HEK293 (cell line): ENCODE measurements around the gene EFCAB8.

Experiments
- CTCF ChIA-PET: fragments of 350-600 bp; formaldehyde crosslinking; extraction: SDS; loops from one replicate; lab custom pipeline; 2021; ENCODE audit warnings: antibody characterized with exemption; lab: Yijun Ruan, JAX
- POLR2A ChIA-PET: fragments of 300-600 bp; formaldehyde crosslinking; extraction: SDS; loops from one replicate; lab custom pipeline; 2020; ENCODE audit warnings: antibody characterized with exemption, inconsistent platforms; lab: Yijun Ruan, JAX
- H3K27ac ChIP-seq: fragments of 200-500 bp; sonication (Bioruptor generic); 2 replicates; pipeline ENCODE4 v1.5.1; 2014; ENCODE audit warnings: low read depth, low read length, control low read depth, inconsistent platforms; ENCODE audit errors: extremely low read depth
- H3K36me3 ChIP-seq, 2 experiments: fragments of 200-500 bp in 1 of 2; sonication (Bioruptor generic) in 1 of 2; 1 replicate in 1 of 2; 2 replicates in 1 of 2; pipeline ENCODE4 v1.5.1; 2014 to 2017; ENCODE audit warnings: inconsistent platforms in 2 of 2, low read length in 2 of 2; ENCODE audit not compliant: control insufficient read depth in 2 of 2, insufficient read depth in 1 of 2
- H3K4me1 ChIP-seq: fragments of 200-500 bp; sonication (Bioruptor generic); 2 replicates; pipeline ENCODE4 v1.5.1; 2014; ENCODE audit warnings: mild to moderate bottlenecking, low read length, inconsistent platforms; ENCODE audit not compliant: control insufficient read depth, insufficient read depth
- H3K4me3 ChIP-seq: 2 replicates; pipeline ENCODE4 v1.5.1; 2011; ENCODE audit warnings: low read depth, mild to moderate bottlenecking, control low read depth, low read length, moderate library complexity
- H3K9me3 ChIP-seq: fragments of 200-500 bp; sonication (Bioruptor generic); 2 replicates; pipeline ENCODE4 v1.5.1; 2014; ENCODE audit warnings: low read depth, low read length, inconsistent platforms; ENCODE audit not compliant: control insufficient read depth, insufficient read depth
- HOXA7 ChIP-seq: sonication (generic); formaldehyde crosslinking; IDR thresholded peaks from 2 replicates; pipeline ENCODE4 v1.8.1; 2022; ENCODE audit warnings: missing genetic modification reagents, borderline replicate concordance
- MZF1 ChIP-seq: fragments of 450-650 bp; formaldehyde crosslinking; IDR thresholded peaks from 2 replicates; pipeline ENCODE4 v1.5.1; 2017; ENCODE audit warnings: missing biosample characterization, missing genetic modification characterization, borderline replicate concordance
- ZBTB48 ChIP-seq: fragments of 450-650 bp; formaldehyde crosslinking; IDR thresholded peaks from 2 replicates; pipeline ENCODE4 v1.5.1; 2016; ENCODE audit warnings: missing biosample characterization, missing genetic modification characterization
- ZNF23 ChIP-seq: fragments of 450-650 bp; formaldehyde crosslinking; IDR thresholded peaks from 2 replicates; pipeline ENCODE4 v1.5.1; 2016; ENCODE audit warnings: missing biosample characterization, missing genetic modification characterization, borderline replicate concordance
- ZNF311 ChIP-seq: fragments of 450-650 bp; formaldehyde crosslinking; IDR thresholded peaks from 2 replicates; pipeline ENCODE4 v1.5.1; 2017; ENCODE audit warnings: missing biosample characterization, missing genetic modification characterization, borderline replicate concordance
- ZNF350 ChIP-seq: fragments of 450-650 bp; formaldehyde crosslinking; IDR thresholded peaks from 2 replicates; pipeline ENCODE4 v1.5.0; 2017; ENCODE audit warnings: missing biosample characterization, mild to moderate bottlenecking, missing genetic modification characterization
- ZNF610 ChIP-seq: fragments of 450-650 bp; formaldehyde crosslinking; IDR thresholded peaks from 2 replicates; pipeline ENCODE4 v1.5.1; 2016; ENCODE audit warnings: missing biosample characterization, missing genetic modification characterization, borderline replicate concordance
- ZNF768 ChIP-seq: fragments of 450-650 bp; formaldehyde crosslinking; IDR thresholded peaks from 2 replicates; pipeline ENCODE4 v1.5.1; 2018; ENCODE audit warnings: missing biosample characterization, mild to moderate bottlenecking, missing genetic modification characterization
- ZNF776 ChIP-seq: fragments of 450-650 bp; formaldehyde crosslinking; IDR thresholded peaks from 2 replicates; pipeline ENCODE4 v1.5.0; 2017; ENCODE audit warnings: missing biosample characterization, missing genetic modification characterization, borderline replicate concordance
- ZSCAN16 ChIP-seq: fragments of 450-650 bp; formaldehyde crosslinking; IDR thresholded peaks from 2 replicates; pipeline ENCODE4 v1.5.1; 2016; ENCODE audit warnings: missing biosample characterization, missing genetic modification characterization
- ZXDB ChIP-seq: fragments of 450-650 bp; formaldehyde crosslinking; IDR thresholded peaks from 2 replicates; pipeline ENCODE4 v1.5.1; 2016; ENCODE audit warnings: missing biosample characterization, missing genetic modification characterization
- TF ChIP-seq, protein P1 (sequence below): fragments of 450-650 bp; formaldehyde crosslinking; IDR thresholded peaks from 2 replicates; pipeline ENCODE4 v1.5.1; 2016; ENCODE audit warnings: missing biosample characterization, missing genetic modification characterization
- TF ChIP-seq, protein P2 (sequence below): fragments of 450-650 bp; formaldehyde crosslinking; IDR thresholded peaks from 2 replicates; pipeline ENCODE4 v1.5.1; 2016; ENCODE audit warnings: missing biosample characterization, missing genetic modification characterization
- TF ChIP-seq, protein P3 (sequence below): fragments of 450-650 bp; IDR thresholded peaks from 2 replicates; pipeline ENCODE4 v1.5.1; 2018; ENCODE audit warnings: missing biosample characterization, missing genetic modification characterization
- TF ChIP-seq, protein P4 (sequence below): fragments of 450-650 bp; formaldehyde crosslinking; IDR thresholded peaks from 2 replicates; pipeline ENCODE4 v1.5.1; 2016; ENCODE audit warnings: missing biosample characterization, missing genetic modification characterization
- TF ChIP-seq, protein P5 (sequence below): fragments of 450-650 bp; formaldehyde crosslinking; IDR thresholded peaks from 2 replicates; pipeline ENCODE4 v1.5.1; 2016; ENCODE audit warnings: missing biosample characterization, missing genetic modification characterization, borderline replicate concordance
- TF ChIP-seq, protein P6 (sequence below): fragments of 450-650 bp; formaldehyde crosslinking; IDR thresholded peaks from 2 replicates; pipeline ENCODE4 v1.5.1; 2016; ENCODE audit warnings: missing biosample characterization, missing genetic modification characterization

EFCAB8 gene

DNA sequence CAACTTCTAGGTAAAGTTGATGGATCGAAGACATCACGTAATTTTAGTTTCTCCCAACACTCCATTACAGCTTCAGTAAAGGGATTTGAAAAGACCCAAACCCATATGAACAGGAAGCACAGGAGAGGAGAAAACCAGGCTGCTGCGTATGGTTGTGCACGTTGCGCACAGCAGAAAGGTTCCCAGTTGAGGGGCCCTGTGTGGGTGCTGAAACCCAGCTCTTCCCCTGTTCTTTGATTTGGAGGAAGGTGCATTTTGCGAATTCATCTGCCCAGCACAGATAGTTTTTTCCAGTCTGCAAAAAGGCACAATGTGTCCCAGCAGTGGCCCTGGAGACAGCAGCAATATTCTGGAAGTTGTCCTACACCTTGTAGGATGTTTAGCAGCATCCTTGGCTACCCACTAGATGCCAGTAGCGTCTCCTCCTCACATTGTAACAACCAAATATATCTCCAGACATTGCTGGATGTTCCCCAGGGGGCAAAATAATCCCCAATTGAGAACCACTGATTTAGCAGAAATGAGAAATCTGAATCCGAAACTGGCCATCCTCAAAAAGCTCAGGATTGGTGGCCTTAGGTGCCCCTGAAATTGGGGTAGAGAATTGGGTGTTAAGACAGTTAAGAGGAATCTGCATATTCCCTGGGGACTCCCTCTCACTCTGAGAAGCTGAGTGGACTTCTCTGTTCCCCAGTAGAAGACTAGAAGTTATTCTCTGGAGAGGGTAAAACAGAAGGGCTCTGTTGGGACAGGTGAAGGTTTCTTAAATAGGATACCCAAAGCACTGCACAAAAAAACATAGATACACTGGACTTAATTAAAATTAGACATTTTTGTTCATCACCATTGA lies 133.3 kb downstream of the EFCAB8 start:
- no peak overlapping the region for H3K27ac ChIP-seq
- TF ChIP-seq ZNF350 (tag by site-specific recombination) (no peak), HOXA7 (CRISPR knock-in tag) (no peak), ZNF768 (tag by site-specific recombination) (no peak), ZNF610 (tag by site-specific recombination) (no peak), ZBTB48 (tag by site-specific recombination) (no peak), ZXDB (tag by site-specific recombination) (no peak), ZNF23 (tag by site-specific recombination) (no peak), MZF1 (no peak), ZSCAN16 (tag by site-specific recombination) (no peak), ZNF311 (tag by site-specific recombination) (no peak), ZNF776 (tag by site-specific recombination) (no peak)
- TF ChIP-seq, protein P1, sequence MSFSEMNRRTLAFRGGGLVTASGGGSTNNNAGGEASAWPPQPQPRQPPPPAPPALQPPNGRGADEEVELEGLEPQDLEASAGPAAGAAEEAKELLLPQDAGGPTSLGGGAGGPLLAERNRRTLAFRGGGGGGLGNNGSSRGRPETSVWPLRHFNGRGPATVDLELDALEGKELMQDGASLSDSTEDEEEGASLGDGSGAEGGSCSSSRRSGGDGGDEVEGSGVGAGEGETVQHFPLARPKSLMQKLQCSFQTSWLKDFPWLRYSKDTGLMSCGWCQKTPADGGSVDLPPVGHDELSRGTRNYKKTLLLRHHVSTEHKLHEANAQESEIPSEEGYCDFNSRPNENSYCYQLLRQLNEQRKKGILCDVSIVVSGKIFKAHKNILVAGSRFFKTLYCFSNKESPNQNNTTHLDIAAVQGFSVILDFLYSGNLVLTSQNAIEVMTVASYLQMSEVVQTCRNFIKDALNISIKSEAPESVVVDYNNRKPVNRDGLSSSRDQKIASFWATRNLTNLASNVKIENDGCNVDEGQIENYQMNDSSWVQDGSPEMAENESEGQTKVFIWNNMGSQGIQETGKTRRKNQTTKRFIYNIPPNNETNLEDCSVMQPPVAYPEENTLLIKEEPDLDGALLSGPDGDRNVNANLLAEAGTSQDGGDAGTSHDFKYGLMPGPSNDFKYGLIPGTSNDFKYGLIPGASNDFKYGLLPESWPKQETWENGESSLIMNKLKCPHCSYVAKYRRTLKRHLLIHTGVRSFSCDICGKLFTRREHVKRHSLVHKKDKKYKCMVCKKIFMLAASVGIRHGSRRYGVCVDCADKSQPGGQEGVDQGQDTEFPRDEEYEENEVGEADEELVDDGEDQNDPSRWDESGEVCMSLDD (tag by site-specific recombination) = no peak
- TF ChIP-seq, protein P2, sequence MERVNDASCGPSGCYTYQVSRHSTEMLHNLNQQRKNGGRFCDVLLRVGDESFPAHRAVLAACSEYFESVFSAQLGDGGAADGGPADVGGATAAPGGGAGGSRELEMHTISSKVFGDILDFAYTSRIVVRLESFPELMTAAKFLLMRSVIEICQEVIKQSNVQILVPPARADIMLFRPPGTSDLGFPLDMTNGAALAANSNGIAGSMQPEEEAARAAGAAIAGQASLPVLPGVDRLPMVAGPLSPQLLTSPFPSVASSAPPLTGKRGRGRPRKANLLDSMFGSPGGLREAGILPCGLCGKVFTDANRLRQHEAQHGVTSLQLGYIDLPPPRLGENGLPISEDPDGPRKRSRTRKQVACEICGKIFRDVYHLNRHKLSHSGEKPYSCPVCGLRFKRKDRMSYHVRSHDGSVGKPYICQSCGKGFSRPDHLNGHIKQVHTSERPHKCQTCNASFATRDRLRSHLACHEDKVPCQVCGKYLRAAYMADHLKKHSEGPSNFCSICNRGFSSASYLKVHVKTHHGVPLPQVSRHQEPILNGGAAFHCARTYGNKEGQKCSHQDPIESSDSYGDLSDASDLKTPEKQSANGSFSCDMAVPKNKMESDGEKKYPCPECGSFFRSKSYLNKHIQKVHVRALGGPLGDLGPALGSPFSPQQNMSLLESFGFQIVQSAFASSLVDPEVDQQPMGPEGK (tag by site-specific recombination) = no peak
- TF ChIP-seq, protein P3, sequence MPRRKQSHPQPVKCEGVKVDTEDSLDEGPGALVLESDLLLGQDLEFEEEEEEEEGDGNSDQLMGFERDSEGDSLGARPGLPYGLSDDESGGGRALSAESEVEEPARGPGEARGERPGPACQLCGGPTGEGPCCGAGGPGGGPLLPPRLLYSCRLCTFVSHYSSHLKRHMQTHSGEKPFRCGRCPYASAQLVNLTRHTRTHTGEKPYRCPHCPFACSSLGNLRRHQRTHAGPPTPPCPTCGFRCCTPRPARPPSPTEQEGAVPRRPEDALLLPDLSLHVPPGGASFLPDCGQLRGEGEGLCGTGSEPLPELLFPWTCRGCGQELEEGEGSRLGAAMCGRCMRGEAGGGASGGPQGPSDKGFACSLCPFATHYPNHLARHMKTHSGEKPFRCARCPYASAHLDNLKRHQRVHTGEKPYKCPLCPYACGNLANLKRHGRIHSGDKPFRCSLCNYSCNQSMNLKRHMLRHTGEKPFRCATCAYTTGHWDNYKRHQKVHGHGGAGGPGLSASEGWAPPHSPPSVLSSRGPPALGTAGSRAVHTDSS = no peak
- TF ChIP-seq, protein P4, sequence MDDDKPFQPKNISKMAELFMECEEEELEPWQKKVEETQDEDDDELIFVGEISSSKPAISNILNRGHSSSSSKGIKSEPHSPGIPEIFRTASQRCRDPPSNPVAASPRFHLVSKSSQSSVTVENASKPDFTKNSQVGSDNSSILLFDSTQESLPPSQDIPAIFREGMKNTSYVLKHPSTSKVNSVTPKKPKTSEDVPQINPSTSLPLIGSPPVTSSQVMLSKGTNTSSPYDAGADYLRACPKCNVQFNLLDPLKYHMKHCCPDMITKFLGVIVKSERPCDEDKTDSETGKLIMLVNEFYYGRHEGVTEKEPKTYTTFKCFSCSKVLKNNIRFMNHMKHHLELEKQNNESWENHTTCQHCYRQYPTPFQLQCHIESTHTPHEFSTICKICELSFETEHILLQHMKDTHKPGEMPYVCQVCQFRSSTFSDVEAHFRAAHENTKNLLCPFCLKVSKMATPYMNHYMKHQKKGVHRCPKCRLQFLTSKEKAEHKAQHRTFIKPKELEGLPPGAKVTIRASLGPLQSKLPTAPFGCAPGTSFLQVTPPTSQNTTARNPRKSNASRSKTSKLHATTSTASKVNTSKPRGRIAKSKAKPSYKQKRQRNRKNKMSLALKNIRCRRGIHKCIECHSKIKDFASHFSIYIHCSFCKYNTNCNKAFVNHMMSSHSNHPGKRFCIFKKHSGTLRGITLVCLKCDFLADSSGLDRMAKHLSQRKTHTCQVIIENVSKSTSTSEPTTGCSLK = no peak
- TF ChIP-seq, protein P5, sequence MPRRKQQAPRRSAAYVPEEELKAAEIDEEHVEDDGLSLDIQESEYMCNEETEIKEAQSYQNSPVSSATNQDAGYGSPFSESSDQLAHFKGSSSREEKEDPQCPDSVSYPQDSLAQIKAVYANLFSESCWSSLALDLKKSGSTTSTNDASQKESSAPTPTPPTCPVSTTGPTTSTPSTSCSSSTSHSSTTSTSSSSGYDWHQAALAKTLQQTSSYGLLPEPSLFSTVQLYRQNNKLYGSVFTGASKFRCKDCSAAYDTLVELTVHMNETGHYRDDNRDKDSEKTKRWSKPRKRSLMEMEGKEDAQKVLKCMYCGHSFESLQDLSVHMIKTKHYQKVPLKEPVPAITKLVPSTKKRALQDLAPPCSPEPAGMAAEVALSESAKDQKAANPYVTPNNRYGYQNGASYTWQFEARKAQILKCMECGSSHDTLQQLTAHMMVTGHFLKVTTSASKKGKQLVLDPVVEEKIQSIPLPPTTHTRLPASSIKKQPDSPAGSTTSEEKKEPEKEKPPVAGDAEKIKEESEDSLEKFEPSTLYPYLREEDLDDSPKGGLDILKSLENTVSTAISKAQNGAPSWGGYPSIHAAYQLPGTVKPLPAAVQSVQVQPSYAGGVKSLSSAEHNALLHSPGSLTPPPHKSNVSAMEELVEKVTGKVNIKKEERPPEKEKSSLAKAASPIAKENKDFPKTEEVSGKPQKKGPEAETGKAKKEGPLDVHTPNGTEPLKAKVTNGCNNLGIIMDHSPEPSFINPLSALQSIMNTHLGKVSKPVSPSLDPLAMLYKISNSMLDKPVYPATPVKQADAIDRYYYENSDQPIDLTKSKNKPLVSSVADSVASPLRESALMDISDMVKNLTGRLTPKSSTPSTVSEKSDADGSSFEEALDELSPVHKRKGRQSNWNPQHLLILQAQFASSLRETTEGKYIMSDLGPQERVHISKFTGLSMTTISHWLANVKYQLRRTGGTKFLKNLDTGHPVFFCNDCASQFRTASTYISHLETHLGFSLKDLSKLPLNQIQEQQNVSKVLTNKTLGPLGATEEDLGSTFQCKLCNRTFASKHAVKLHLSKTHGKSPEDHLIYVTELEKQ (tag by site-specific recombination) = no peak
- TF ChIP-seq, protein P6, sequence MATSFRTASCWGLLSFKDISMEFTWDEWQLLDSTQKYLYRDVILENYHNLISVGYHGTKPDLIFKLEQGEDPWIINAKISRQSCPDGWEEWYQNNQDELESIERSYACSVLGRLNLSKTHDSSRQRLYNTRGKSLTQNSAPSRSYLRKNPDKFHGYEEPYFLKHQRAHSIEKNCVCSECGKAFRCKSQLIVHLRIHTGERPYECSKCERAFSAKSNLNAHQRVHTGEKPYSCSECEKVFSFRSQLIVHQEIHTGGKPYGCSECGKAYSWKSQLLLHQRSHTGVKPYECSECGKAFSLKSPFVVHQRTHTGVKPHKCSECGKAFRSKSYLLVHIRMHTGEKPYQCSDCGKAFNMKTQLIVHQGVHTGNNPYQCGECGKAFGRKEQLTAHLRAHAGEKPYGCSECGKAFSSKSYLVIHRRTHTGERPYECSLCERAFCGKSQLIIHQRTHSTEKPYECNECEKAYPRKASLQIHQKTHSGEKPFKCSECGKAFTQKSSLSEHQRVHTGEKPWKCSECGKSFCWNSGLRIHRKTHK (tag by site-specific recombination) = no peak
- TF ChIP-seq, all 188 proteins: peak for 0
- H3K9me3 ChIP-seq = no peaks in the 10 kb centered on the region
- H3K4me1 ChIP-seq = no peaks in the 10 kb centered on the region
- H3K36me3 ChIP-seq = no peaks in the 10 kb centered on the region
- ChIA-PET POLR2A (no interaction called here), CTCF (interaction anchor here (0.6 to 1.0 kb wide), 2 partner anchors 47 to 90 kb away, joined by 3 to 4 read pairs; no protein-coding TSS in a partner anchor)
- no peak overlapping the region for H3K4me3 ChIP-seq
